BJ (cell line): ENCODE measurements around the gene CPT2. TPM values are rescaled to one million over a fixed set of nuclear protein-coding genes. Genes with fewer than 3 reads are reported as not detected.

Source experiments
- CTCF ChIA-PET: fragments of 350-600 bp; formaldehyde crosslinking; extraction: SDS; loops from one replicate; lab custom pipeline; 2021; ENCODE audit warnings: antibody characterized with exemption, inconsistent platforms; lab: Yijun Ruan, JAX
- POLR2A ChIA-PET: fragments of 300-600 bp; sonication (Branson Sonifier 250); formaldehyde crosslinking; extraction: SDS; loops from one replicate; lab custom pipeline; 2021; ENCODE audit warnings: antibody characterized with exemption; lab: Charles Lee
- DNase-seq: peaks from one replicate; pipeline ENCODE4 v3.0.0-alpha.2; 2011; ENCODE audit warnings: low read depth
- H3K27me3 ChIP-seq: 2 replicates; pipeline ENCODE4 v1.6.0; 2011; ENCODE audit warnings: low read length; ENCODE audit not compliant: control insufficient read depth, insufficient read depth
- H3K36me3 ChIP-seq: 2 replicates; pipeline ENCODE4 v1.5.1; 2011; ENCODE audit warnings: low read length; ENCODE audit not compliant: control insufficient read depth, insufficient read depth
- H3K4me3 ChIP-seq: 2 replicates; pipeline ENCODE4 v1.5.1; 2011; ENCODE audit warnings: low read depth, mild to moderate bottlenecking, control low read depth, low read length
- polyA plus RNA-seq: library from polyadenylated mRNA; depleted of rRNA; stranded (reverse); fragments of >200 nt; gene quantifications from 2 replicates; pipeline ENCODE4 v1.2.3, GENCODE V29; 2011
- TF ChIP-seq, protein P1 (sequence below): IDR thresholded peaks from 2 replicates; pipeline ENCODE4 v1.5.1; 2011; ENCODE audit warnings: low read depth, mild to moderate bottlenecking, control low read depth, inconsistent platforms, low read length, moderate library complexity; ENCODE audit not compliant: insufficient read depth

CPT2 gene
- polyA plus RNA-seq, 1 experiment: 20.6 TPM

DNA sequence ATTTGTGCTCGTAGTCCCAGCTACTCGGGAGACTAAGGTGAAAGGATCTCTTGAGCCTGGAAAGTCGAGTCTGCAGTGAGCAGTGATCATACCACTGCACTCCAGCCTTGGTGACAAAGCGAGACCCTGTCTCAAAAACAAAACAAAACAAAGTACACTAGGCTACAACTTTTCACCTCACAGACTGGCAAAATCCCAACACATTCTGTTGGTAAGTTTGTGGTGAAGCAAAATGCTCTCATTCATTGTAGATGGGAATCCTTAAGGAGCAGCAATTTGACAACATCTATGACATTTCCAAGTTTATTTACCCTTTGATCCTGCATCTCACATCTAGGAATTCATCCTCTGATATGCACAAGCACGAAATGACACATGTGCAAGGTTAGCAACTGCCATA, 34.0 kb upstream of the CPT2 start:
- no peak for DNase-seq
- Histone ChIP-seq H3K27me3 (0 out of 2 replicates have a peak, but pooled peaks cover 1% of the 10 kb centered on the region), H3K4me3 (no peak overlapping the region), H3K36me3 (no peaks in the 10 kb centered on the region)
- ChIA-PET CTCF (no interaction called here), POLR2A (no interaction called here)
- TF ChIP-seq, protein P1, sequence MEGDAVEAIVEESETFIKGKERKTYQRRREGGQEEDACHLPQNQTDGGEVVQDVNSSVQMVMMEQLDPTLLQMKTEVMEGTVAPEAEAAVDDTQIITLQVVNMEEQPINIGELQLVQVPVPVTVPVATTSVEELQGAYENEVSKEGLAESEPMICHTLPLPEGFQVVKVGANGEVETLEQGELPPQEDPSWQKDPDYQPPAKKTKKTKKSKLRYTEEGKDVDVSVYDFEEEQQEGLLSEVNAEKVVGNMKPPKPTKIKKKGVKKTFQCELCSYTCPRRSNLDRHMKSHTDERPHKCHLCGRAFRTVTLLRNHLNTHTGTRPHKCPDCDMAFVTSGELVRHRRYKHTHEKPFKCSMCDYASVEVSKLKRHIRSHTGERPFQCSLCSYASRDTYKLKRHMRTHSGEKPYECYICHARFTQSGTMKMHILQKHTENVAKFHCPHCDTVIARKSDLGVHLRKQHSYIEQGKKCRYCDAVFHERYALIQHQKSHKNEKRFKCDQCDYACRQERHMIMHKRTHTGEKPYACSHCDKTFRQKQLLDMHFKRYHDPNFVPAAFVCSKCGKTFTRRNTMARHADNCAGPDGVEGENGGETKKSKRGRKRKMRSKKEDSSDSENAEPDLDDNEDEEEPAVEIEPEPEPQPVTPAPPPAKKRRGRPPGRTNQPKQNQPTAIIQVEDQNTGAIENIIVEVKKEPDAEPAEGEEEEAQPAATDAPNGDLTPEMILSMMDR: no peak

DNA sequence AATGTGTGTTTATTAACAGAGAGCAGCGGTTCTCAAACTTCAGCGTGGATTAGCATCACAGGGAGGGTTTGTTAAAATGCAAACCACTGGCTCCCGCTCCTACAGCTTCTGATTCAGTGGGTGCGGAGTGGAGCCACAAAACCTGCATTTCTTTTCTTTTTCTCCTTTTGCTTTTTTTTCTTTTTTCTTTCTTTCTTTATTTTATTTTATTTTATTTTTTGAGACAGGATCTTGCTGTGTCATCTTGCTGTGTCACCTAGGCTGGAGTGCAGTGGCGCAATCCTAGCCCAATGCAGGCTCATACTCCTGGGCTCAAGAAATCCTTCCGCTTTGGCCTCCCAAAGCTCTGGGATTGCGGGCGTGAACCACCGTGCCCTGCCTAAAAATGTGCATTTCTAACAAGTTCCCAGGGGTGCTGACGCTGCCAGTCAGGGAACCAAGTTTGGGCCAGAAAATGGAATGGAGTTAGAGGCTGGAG, 33.3 kb upstream of the CPT2 start:
- Histone ChIP-seq H3K36me3 (no peaks in the 10 kb centered on the region), H3K27me3 (0 out of 2 replicates have a peak, but pooled peaks cover 1% of the 10 kb centered on the region), H3K4me3 (no peak overlapping the region)
- ChIA-PET POLR2A (no interaction called here), CTCF (interaction anchor here (1.6 kb wide), 1 partner anchor 16 kb away, joined by 6 read pairs; no protein-coding TSS in a partner anchor)
- no peak for DNase-seq
- TF ChIP-seq, protein P1: no peak

DNA sequence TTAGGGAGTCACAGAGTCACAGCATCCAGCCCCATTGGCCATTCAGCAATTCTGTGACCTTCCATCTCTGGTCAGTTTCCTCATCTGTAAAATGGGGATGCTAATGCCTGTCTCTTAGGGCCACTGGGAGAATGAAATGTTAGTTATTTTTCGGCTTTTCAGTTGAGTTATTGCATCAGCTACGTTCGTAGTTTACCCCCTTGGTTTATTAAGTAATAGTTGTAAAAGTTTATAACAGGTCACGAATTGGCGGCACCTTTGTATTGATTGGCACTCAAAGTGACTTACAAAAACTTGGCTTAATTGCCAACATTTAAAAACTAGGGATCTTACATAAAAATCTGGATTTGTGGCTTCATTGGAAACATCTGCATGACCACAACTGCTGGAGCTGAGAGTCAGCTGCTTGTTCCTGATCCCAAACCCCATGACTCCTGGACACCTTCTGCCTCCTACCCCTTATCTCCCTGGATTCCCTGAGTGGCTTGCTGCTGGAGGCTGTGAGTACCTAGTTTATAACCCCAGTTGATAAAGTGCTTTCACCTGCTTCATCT, 31.1 kb upstream of the CPT2 start:
- Histone ChIP-seq H3K36me3 (no peaks in the 10 kb centered on the region), H3K27me3 (0 out of 2 replicates have a peak, but pooled peaks cover 1% of the 10 kb centered on the region), H3K4me3 (no peak overlapping the region)
- TF ChIP-seq, protein P1: no peak
- CTCF ChIA-PET: no interaction called here
- POLR2A ChIA-PET: no interaction called here
- no peak for DNase-seq

DNA sequence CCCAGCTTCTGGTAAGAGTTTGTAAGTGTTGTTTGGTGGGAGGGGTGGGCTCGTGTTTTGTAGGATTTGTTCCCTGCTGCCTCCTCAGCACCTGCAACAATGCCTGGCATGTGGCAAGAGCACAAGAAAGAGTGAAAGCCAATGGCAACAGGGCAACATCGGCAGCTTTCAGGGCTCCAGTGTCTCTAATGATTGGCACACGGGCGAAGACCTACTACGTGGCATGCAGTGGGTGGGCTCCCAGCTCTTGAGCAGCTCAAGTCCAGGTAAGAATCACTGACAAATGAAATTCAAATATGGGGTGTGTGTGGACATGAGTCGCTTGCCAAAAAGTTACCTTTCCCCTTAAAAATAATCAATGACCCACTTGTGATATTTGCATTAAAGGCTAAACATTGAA, 30.3 kb upstream of the CPT2 start:
- no peak for DNase-seq
- H3K36me3 ChIP-seq: no peaks in the 10 kb centered on the region
- TF ChIP-seq, protein P1: no peak
- H3K4me3 ChIP-seq: no peak overlapping the region
- H3K27me3 ChIP-seq: 0 out of 2 replicates have a peak, but pooled peaks cover 1% of the 10 kb centered on the region
- CTCF ChIA-PET: interaction anchor here (0.9 to 2.2 kb wide), 2 partner anchors 9 to 12 kb away, joined by 3 to 5 read pairs; no protein-coding TSS in a partner anchor
- POLR2A ChIA-PET: no interaction called here

DNA sequence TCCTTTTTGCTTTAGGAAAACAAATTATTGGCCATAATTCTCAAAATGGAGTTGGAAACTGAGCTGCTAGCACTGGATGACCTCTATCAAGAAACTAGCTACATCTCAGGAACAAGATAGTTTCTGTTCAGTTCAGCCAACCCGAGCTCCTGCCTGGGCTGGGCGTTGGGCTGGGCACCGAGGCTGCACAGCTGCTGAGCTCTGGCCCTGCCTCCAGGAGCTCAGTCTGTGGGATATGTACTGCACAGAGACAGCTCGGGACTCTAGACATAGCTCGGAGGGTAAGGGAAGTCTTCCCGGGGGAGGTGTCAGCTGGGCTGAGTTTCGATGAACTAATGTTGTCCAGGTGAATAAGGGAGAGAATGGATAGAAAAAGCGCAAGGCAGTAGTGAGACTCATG, 29.7 kb upstream of the CPT2 start:
- H3K36me3 ChIP-seq: no peaks in the 10 kb centered on the region
- no peak overlapping the region for H3K4me3 ChIP-seq
- TF ChIP-seq, protein P1: no peak
- no peak for DNase-seq
- H3K27me3 ChIP-seq: 0 out of 2 replicates have a peak, but pooled peaks cover 1% of the 10 kb centered on the region
- ChIA-PET POLR2A (no interaction called here), CTCF (interaction anchor here (2.2 kb wide), 1 partner anchor 10 kb away, joined by 5 read pairs; no protein-coding TSS in a partner anchor)
